Prostate gland (tissue), 2 donors: Measurements from ENCODE around the gene GOLGA6L7.
"Not testable (repeated sequence)": the region's sequence is repeated elsewhere in the genome, so short reads cannot be mapped to it uniquely, and the experiment has no call there.

Source experiments
- CTCF ChIP-seq, 4 experiments: fragments of 200-600 bp in 2 of 4; fragments of 450-650 bp in 2 of 4; sonication (generic) in 2 of 4; IDR thresholded peaks; 1 replicate in 3 of 4; 2 replicates in 1 of 4; pipeline ENCODE4 v1.5.1; 2016 to 2019; ENCODE audit warnings: antibody characterized with exemption in 4 of 4, mild to moderate bottlenecking in 2 of 4, moderate library complexity in 2 of 4
- POLR2A ChIP-seq: fragments of 450-650 bp; IDR thresholded peaks from one replicate; pipeline ENCODE4 v1.6.1; 2016; ENCODE audit warnings: antibody characterized with exemption, mild to moderate bottlenecking

- not testable (repeated sequence) for TF ChIP-seq CTCF (IDR thresholded peaks at IDR 0.05); POLR2A
Observed at GRCh38 chr15:28848521-28848920, at the start of gene GOLGA6L7.
